GM12873 (cell line): Measurements from ENCODE around the gene HOGA1.

ENCODE experiments used
- TF ChIP-seq, protein P1 (sequence below): IDR thresholded peaks from 2 replicates; pipeline ENCODE4 v1.5.1; 2012; ENCODE audit warnings: low read depth, mild to moderate bottlenecking, moderate library complexity, low read length, control low read depth; ENCODE audit not compliant: insufficient read depth; ENCODE audit errors: missing control alignments

The HOGA1 gene

DNA sequence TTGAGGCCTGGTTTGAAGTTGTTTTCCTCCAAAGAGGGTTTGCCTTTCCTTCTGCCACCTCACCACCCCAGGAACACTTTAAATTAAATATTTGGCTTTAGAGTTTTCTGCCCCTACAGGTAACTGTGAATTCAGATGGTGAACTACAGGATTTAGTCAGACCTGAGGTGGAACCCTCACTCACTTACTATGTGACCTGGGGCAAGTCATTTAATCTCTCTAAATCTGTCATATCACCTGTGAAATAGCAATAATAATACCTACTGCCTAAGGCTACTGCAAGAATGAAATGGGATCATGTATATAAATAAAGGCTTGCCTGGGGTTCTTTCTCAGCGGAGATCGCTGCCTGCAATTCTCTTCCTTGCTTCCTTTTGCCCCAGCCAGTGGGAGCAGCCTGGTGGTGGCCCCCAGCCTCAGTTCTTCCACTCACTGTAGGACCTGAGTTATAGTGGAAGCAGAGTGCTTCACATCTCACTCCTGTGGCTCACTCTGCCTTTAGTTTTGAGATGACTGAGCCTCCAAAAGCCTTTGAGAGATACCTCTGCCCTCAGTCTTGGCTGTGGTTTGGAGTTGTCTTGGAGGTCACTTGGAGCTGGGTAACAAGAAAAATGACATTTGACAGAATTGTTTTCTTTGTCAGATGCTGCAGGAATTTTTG is 17.7 kb upstream of the HOGA1 start:
- TF ChIP-seq, protein P1, sequence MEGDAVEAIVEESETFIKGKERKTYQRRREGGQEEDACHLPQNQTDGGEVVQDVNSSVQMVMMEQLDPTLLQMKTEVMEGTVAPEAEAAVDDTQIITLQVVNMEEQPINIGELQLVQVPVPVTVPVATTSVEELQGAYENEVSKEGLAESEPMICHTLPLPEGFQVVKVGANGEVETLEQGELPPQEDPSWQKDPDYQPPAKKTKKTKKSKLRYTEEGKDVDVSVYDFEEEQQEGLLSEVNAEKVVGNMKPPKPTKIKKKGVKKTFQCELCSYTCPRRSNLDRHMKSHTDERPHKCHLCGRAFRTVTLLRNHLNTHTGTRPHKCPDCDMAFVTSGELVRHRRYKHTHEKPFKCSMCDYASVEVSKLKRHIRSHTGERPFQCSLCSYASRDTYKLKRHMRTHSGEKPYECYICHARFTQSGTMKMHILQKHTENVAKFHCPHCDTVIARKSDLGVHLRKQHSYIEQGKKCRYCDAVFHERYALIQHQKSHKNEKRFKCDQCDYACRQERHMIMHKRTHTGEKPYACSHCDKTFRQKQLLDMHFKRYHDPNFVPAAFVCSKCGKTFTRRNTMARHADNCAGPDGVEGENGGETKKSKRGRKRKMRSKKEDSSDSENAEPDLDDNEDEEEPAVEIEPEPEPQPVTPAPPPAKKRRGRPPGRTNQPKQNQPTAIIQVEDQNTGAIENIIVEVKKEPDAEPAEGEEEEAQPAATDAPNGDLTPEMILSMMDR = no peak

- TF ChIP-seq, protein P1 = no peak
Measured at GRCh38 chr10:97567891-97568290, 16.3 kb upstream of the HOGA1 start.

- TF ChIP-seq, protein P1 = no peak
Measured at GRCh38 chr10:97570146-97570788, 13.9 kb upstream of the HOGA1 start.

GRCh38 chr10:97570789-97571471 is 13.3 kb upstream of the HOGA1 start:
- TF ChIP-seq, protein P1 = no peak

DNA sequence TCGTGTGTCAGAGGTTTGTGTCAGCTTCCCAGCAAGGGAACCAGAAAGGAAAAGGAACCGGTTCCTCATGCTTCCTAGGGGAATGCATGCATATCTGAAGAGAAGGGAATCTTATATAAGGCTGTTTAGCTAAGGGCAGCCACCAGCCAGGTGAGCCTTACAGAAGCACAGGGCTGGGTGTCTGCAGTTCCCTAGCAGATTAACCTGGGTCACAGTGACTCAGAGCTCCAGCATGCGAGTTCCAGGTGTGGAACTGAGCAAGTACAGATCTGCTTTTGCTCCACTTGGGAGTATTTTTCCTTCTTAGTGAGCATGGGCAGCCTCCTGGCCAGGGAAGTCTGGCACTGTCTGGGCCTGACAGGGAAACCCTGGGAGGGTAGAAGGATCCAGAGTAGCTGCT is 12.6 kb upstream of the HOGA1 start:
- TF ChIP-seq, protein P1 = no peak

- TF ChIP-seq, protein P1 = peak; percentile 96
Measured at GRCh38 chr10:97572214-97572989, 11.8 kb upstream of the HOGA1 start, which contains the start of gene ANKRD2. Gene ANKRD2 (plus strand): TSS chr10:97572779. CDS start chr10:97572789, 10 bp downstream.
